HepG2 (cell line): ENCODE results near the gene OSBPL2. TPM values are rescaled to one million over a fixed set of nuclear protein-coding genes. Genes with fewer than 3 reads are reported as not detected.
A peak's percentile ranks its signal among the peaks of the same experiment; 100 is the strongest.

Experiments
- CBX2 ChIP-seq, 2 experiments: fragments of 200-600 bp in 1 of 2; sonication (generic); formaldehyde crosslinking in 1 of 2; IDR thresholded peaks; 2 replicates each; pipeline versions ENCODE4 v1.7.0 to v1.8.1; 2018 to 2022; ENCODE audit warnings: low read depth in 2 of 2, low read length in 1 of 2, mild to moderate bottlenecking in 1 of 2, missing genetic modification reagents in 1 of 2
- DMAP1 ChIP-seq: IDR thresholded peaks from 2 replicates; pipeline ENCODE4 v1.6.1; 2016
- FOSL2 ChIP-seq: sonication (generic); formaldehyde crosslinking; IDR thresholded peaks from 2 replicates; pipeline ENCODE4 v1.4.0; 2020; ENCODE audit warnings: missing genetic modification reagents
- FUBP1 ChIP-seq: sonication (generic); formaldehyde crosslinking; IDR thresholded peaks from 2 replicates; pipeline ENCODE4 v1.5.1; 2020; ENCODE audit warnings: missing genetic modification reagents, mild to moderate bottlenecking, borderline replicate concordance
- GABPA ChIP-seq, 2 experiments: IDR thresholded peaks; 2 replicates each; pipeline ENCODE4 v1.6.1; 2011 to 2016; ENCODE audit warnings: low read depth in 2 of 2, low read length in 1 of 2, missing biosample characterization in 1 of 2, missing genetic modification characterization in 1 of 2
- HNRNPK ChIP-seq: fragments of 200-400 bp; formaldehyde crosslinking; IDR thresholded peaks from 2 replicates; pipeline ENCODE4 v1.6.1; 2018; ENCODE audit warnings: low read length, low read depth, moderate library complexity, mild to moderate bottlenecking; ENCODE audit not compliant: poor library complexity, severe bottlenecking
- HOXA9 ChIP-seq: sonication (generic); formaldehyde crosslinking; IDR thresholded peaks from 2 replicates; pipeline ENCODE4 v1.8.1; 2022; ENCODE audit warnings: missing genetic modification reagents, mild to moderate bottlenecking, moderate library complexity, borderline replicate concordance
- KDM5A ChIP-seq: fragments of 200-600 bp; sonication (generic); IDR thresholded peaks from 2 replicates; pipeline ENCODE4 v1.7.0; 2018; ENCODE audit warnings: antibody characterized with exemption, mild to moderate bottlenecking, low read length, borderline replicate concordance
- LBX2 ChIP-seq: sonication (generic); formaldehyde crosslinking; IDR thresholded peaks from 2 replicates; pipeline ENCODE4 v1.5.0; 2020; ENCODE audit warnings: missing genetic modification reagents, mild to moderate bottlenecking, borderline replicate concordance
- MEIS2 ChIP-seq: sonication (generic); formaldehyde crosslinking; IDR thresholded peaks from 2 replicates; pipeline ENCODE4 v1.9.0; 2021; ENCODE audit warnings: mild to moderate bottlenecking, missing genetic modification reagents
- NCOA5 ChIP-seq: sonication (generic); formaldehyde crosslinking; IDR thresholded peaks from 2 replicates; pipeline ENCODE4 v1.4.0; 2020; ENCODE audit warnings: missing genetic modification reagents
- RBM22 ChIP-seq: fragments of 200-400 bp; formaldehyde crosslinking; optimal IDR thresholded peaks from 2 replicates; pipeline ENCODE3; 2017; ENCODE audit warnings: mild to moderate bottlenecking, low read length, moderate library complexity
- SAP130 ChIP-seq: IDR thresholded peaks from 2 replicates; pipeline ENCODE4 v1.6.1; 2016; ENCODE audit warnings: low read depth
- SMAD1 ChIP-seq: sonication (generic); formaldehyde crosslinking; IDR thresholded peaks from 2 replicates; pipeline ENCODE4 v1.4.0; 2020; ENCODE audit warnings: missing genetic modification reagents, low read depth, mild to moderate bottlenecking, borderline replicate concordance
- TIGD3 ChIP-seq: sonication (generic); formaldehyde crosslinking; IDR thresholded peaks from 2 replicates; pipeline ENCODE4 v1.5.1; 2020; ENCODE audit warnings: mild to moderate bottlenecking, missing genetic modification reagents, borderline replicate concordance
- ZBTB20 ChIP-seq: sonication (generic); formaldehyde crosslinking; IDR thresholded peaks from 2 replicates; pipeline ENCODE4 v1.8.1; 2023; ENCODE audit warnings: missing genetic modification reagents, low read depth, mild to moderate bottlenecking, borderline replicate concordance
- ZFP82 ChIP-seq: sonication (generic); formaldehyde crosslinking; IDR thresholded peaks from 2 replicates; pipeline ENCODE4 v1.5.1; 2020; ENCODE audit warnings: mild to moderate bottlenecking, missing genetic modification reagents, borderline replicate concordance
- ZNF230 ChIP-seq: sonication (generic); formaldehyde crosslinking; IDR thresholded peaks from 2 replicates; pipeline ENCODE4 v1.4.0; 2020; ENCODE audit warnings: mild to moderate bottlenecking, missing genetic modification reagents
- ZNF33A ChIP-seq: sonication (generic); formaldehyde crosslinking; IDR thresholded peaks from 2 replicates; pipeline ENCODE4 v1.5.1; 2020; ENCODE audit warnings: missing genetic modification reagents, mild to moderate bottlenecking, moderate library complexity, borderline replicate concordance
- ZNF382 ChIP-seq: sonication (generic); formaldehyde crosslinking; IDR thresholded peaks from 2 replicates; pipeline ENCODE4 v1.5.0; 2020; ENCODE audit warnings: missing genetic modification reagents, mild to moderate bottlenecking, borderline replicate concordance
- ZNF598 ChIP-seq: sonication (generic); formaldehyde crosslinking; IDR thresholded peaks from 2 replicates; pipeline ENCODE4 v1.5.1; 2020; ENCODE audit warnings: mild to moderate bottlenecking, missing genetic modification reagents, borderline replicate concordance
- ZNF792 ChIP-seq: IDR thresholded peaks from 2 replicates; pipeline ENCODE4 v1.6.1; 2016
- ZNF879 ChIP-seq: sonication (generic); formaldehyde crosslinking; IDR thresholded peaks from 2 replicates; pipeline ENCODE4 v1.8.1; 2023; ENCODE audit warnings: missing genetic modification reagents
- polyA plus RNA-seq, 8 experiments: library from polyadenylated mRNA; depleted of rRNA in 3 of 8; stranded (reverse) in 7 of 8; unstranded in 1 of 8; fragments of >200 nt; fragmentation: Illumina TruSeq in 4 of 8; extraction: Trizol in 4 of 8; gene quantifications; 2 replicates each; pipeline versions ENCODE4 v1.2.1 to v1.2.3, GENCODE V29; 2011 to 2016; ENCODE audit warnings: low read depth in 4 of 8, missing spikeins in 1 of 8, mixed read lengths in 1 of 8; ENCODE audit not compliant: insufficient read depth in 1 of 8
- total RNA-seq, 5 experiments: library from RNA; depleted of rRNA; stranded (reverse); fragments of >200 nt; fragmentation: Illumina TruSeq; extraction: Trizol; gene quantifications; 2 replicates each; pipeline ENCODE4 v1.2.3, GENCODE V29; 2016; ENCODE audit warnings: low read depth in 1 of 5
- TF ChIP-seq, protein P1 (sequence below): sonication (generic); formaldehyde crosslinking; IDR thresholded peaks from 2 replicates; pipeline ENCODE4 v1.8.0; 2022; ENCODE audit warnings: mild to moderate bottlenecking, missing genetic modification reagents, moderate library complexity
- TF ChIP-seq, protein P2 (sequence below): IDR thresholded peaks from 2 replicates; pipeline ENCODE4 v1.6.1; 2016; ENCODE audit warnings: missing compliant biosample characterization, missing genetic modification reagents, borderline replicate concordance
- TF ChIP-seq, protein P3 (sequence below): sonication (generic); formaldehyde crosslinking; IDR thresholded peaks from 2 replicates; pipeline ENCODE4 v1.8.1; 2023; ENCODE audit warnings: mild to moderate bottlenecking, missing genetic modification reagents, borderline replicate concordance

Gene OSBPL2
- total and polyA plus RNA-seq, 2 of the 13 experiments (the other 11 are each of a cell fraction or from before 2014, with no cell fraction given) = 18.5 to 37.4 TPM

DNA sequence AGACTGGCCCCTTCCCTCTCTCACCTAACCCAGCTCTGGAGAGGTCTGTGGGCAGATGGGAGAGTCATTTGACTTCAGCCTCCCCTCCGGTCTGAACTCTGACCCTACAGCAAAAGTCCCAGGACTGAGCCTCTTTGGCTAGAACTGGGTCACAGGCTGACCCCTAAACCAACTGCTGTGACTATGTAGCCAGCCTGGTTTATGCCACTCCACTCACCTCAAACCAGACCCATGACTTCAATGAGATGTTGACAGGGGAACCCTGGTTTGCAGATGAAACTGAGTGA, 864 bp upstream of the OSBPL2 start (continued):
- TF ChIP-seq ZNF879 (CRISPR knock-in tag) (no peak), CBX2 (IDR thresholded peaks at IDR 0.05; ENCODE audit: low read depth, low read length) (no peak), CBX2 (CRISPR knock-in tag; IDR thresholded peaks at IDR 0.05; ENCODE audit: low read depth) (no peak), SMAD1 (no peak), ZNF382 (CRISPR knock-in tag) (no peak), SAP130 (CRISPR knock-in tag) (no peak), ZBTB20 (no peak), HOXA9 (CRISPR knock-in tag) (no peak), HNRNPK (no peak), ZFP82 (no peak), ZNF230 (CRISPR knock-in tag) (no peak), RBM22 (no peak), MEIS2 (CRISPR knock-in tag) (no peak), FOSL2 (CRISPR knock-in tag) (no peak), FUBP1 (CRISPR knock-in tag) (no peak), GABPA (IDR thresholded peaks at IDR 0.05; ENCODE audit: low read depth, low read length) (no peak), GABPA (CRISPR knock-in tag; IDR thresholded peaks at IDR 0.05; ENCODE audit: low read depth) (no peak), LBX2 (0 out of 2 replicates have a peak, but pooled peaks have one; percentile 6), DMAP1 (no peak), ZNF792 (no peak), KDM5A (no peak), NCOA5 (CRISPR knock-in tag) (no peak), ZNF598 (0 out of 2 replicates have a peak, but pooled peaks have one; percentile 34), TIGD3 (CRISPR knock-in tag) (no peak), ZNF33A (CRISPR knock-in tag) (no peak)
- TF ChIP-seq, protein P1, sequence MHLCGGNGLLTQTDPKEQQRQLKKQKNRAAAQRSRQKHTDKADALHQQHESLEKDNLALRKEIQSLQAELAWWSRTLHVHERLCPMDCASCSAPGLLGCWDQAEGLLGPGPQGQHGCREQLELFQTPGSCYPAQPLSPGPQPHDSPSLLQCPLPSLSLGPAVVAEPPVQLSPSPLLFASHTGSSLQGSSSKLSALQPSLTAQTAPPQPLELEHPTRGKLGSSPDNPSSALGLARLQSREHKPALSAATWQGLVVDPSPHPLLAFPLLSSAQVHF (CRISPR knock-in tag) = no peak
- TF ChIP-seq, protein P2, sequence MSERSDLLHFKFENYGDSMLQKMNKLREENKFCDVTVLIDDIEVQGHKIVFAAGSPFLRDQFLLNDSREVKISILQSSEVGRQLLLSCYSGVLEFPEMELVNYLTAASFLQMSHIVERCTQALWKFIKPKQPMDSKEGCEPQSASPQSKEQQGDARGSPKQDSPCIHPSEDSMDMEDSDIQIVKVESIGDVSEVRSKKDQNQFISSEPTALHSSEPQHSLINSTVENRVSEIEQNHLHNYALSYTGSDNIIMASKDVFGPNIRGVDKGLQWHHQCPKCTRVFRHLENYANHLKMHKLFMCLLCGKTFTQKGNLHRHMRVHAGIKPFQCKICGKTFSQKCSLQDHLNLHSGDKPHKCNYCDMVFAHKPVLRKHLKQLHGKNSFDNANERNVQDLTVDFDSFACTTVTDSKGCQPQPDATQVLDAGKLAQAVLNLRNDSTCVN (CRISPR knock-in tag) = no peak
- TF ChIP-seq, protein P3, sequence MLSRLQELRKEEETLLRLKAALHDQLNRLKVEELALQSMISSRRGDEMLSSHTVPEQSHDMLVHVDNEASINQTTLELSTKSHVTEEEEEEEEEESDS (CRISPR knock-in tag) = no peak
